ENCODE results near the gene GLIS2.

The GLIS2 gene

DNA sequence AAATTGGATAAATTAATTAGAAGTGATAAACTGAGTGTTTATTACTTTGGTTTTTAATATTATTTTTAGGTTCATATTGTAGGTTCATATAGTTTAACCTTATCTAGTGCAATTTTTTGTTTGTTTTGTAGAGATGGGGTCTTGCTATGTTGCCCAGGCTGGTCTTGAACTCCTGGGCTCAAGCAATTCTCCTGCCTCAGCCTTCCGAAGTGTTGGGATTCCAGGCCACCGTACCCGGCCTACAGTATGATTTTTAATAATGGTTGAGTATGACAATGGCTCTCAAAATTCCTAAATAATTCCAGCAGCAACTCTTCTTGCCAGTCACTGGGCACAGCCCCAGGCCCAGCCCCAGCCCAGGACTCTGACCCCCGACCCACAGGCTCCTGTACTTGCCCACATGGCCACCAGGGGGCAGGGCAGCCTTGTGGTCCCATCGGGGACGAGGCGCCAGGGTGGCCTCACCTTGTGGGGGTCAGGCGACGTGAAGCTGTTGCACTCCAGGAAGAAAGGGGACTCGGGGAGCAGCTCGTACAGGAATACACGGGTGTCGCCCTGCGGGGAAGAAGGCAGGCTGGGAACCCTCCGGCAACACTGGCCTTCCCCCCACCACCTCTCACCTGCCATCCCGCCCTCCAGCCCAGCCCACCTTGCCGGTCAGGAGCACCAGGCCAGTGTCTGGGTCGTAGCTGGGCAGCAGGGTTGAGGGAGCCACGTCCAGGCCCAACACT lies 43.1 kb downstream of the GLIS2 start:
- no peak for DNase-seq (ENCODE audit: low read depth in 1 of 2, low spot score in 1 of 2)
- TF ChIP-seq SPI1 (IDR thresholded peaks at IDR 0.05; ENCODE audit: borderline replicate concordance, low read depth): no peak
- peak; percentile 59 for TF ChIP-seq CTCF (IDR thresholded peaks at IDR 0.05; ENCODE audit: insufficient read depth, low read length)
- TF ChIP-seq GABPA (IDR thresholded peaks at IDR 0.05; ENCODE audit: low read depth): no peak
- no peak for TF ChIP-seq REST (IDR thresholded peaks at IDR 0.05; ENCODE audit: insufficient replicate concordance, low read depth)
- no peak for TF ChIP-seq POLR2AphosphoS5 (IDR thresholded peaks at IDR 0.05; ENCODE audit: low read depth)
- Histone ChIP-seq H3K27me3 (ENCODE audit: insufficient read depth, poor library complexity, severe bottlenecking) (no peaks in the 10 kb centered on the region), H3K4me3 (replicated peaks; ENCODE audit: insufficient read depth, low read length) (no peak overlapping the region), H3K27ac (replicated peaks) (no peak overlapping the region)

GRCh38 chr16:4359914-4360313 lies 44.0 kb downstream of the GLIS2 start:
- Histone ChIP-seq H3K4me3 (replicated peaks; ENCODE audit: insufficient read depth, low read length) (no peak overlapping the region), H3K27me3 (ENCODE audit: insufficient read depth, poor library complexity, severe bottlenecking) (no peaks in the 10 kb centered on the region), H3K27ac (replicated peaks) (no peak overlapping the region)
- DNase-seq (ENCODE audit: low read depth in 1 of 2, low spot score in 1 of 2): no peak
- TF ChIP-seq CTCF (IDR thresholded peaks at IDR 0.05; ENCODE audit: insufficient read depth, low read length) (no peak), REST (IDR thresholded peaks at IDR 0.05; ENCODE audit: insufficient replicate concordance, low read depth) (no peak), SPI1 (IDR thresholded peaks at IDR 0.05; ENCODE audit: borderline replicate concordance, low read depth) (no peak), POLR2AphosphoS5 (IDR thresholded peaks at IDR 0.05; ENCODE audit: low read depth) (no peak), GABPA (IDR thresholded peaks at IDR 0.05; ENCODE audit: low read depth) (no peak)

DNA sequence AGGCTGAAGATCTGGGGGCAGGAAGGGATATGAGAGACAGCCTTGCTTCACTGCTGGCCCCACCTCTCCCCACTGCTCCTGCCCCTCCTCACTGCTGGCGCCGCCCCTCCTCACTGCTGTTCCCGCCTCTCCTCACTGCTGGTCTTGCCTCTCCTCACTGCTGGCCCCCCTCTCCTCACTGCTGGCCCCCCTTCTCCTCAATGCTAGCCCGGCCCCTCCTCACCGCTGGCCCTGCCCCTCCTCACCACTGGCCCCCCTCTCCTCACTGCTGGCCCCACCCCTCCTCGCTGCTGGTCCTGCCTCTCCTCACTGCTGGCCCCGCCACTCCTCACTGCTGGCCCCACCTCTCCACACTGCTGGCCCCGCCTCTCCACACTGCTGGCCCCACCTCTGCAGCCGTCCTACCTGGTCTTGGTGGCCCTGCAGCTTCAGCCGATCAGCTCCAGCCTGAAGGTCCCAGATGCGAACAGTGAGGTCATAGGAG lies 44.7 kb downstream of the GLIS2 start:
- H3K4me3 ChIP-seq (replicated peaks; ENCODE audit: insufficient read depth, low read length): no peak overlapping the region
- no peak overlapping the region for H3K27ac ChIP-seq (replicated peaks)
- H3K27me3 ChIP-seq (ENCODE audit: insufficient read depth, poor library complexity, severe bottlenecking): no peaks in the 10 kb centered on the region
- TF ChIP-seq CTCF (IDR thresholded peaks at IDR 0.05; ENCODE audit: insufficient read depth, low read length): no peak
- TF ChIP-seq POLR2AphosphoS5 (IDR thresholded peaks at IDR 0.05; ENCODE audit: low read depth): no peak
- no peak for TF ChIP-seq SPI1 (IDR thresholded peaks at IDR 0.05; ENCODE audit: borderline replicate concordance, low read depth)
- no peak for TF ChIP-seq GABPA (IDR thresholded peaks at IDR 0.05; ENCODE audit: low read depth)
- no peak for TF ChIP-seq REST (IDR thresholded peaks at IDR 0.05; ENCODE audit: insufficient replicate concordance, low read depth)
- no peak for DNase-seq (ENCODE audit: low read depth in 1 of 2, low spot score in 1 of 2)

Data from HL-60 (cell line).